Astrocyte (in vitro differentiated cells and primary cell): ENCODE results near the gene LRIF1. TPM values are rescaled to one million over a fixed set of nuclear protein-coding genes. Genes with fewer than 3 reads are reported as not detected.

ENCODE experiments used
- DNase-seq: peaks from one replicate; pipeline ENCODE4 v3.0.0-alpha.2; 2010; ENCODE audit warnings: low read depth
- FAIRE-seq: peaks from 2 replicates; lab custom pipeline; 2011; peaks lifted over from hg19 to GRCh38; lab: Jason Lieb, UNC
- H2AFZ ChIP-seq: 2 replicates; pipeline ENCODE4 v1.6.0; 2012; ENCODE audit warnings: low read depth, low read length, inconsistent platforms
- H3K27ac ChIP-seq: 2 replicates; pipeline ENCODE4 v1.5.1; 2011; ENCODE audit warnings: low read depth, low read length, inconsistent platforms
- H3K27me3 ChIP-seq: 2 replicates; pipeline ENCODE4 v1.6.0; 2011; ENCODE audit warnings: low read length, inconsistent platforms; ENCODE audit not compliant: insufficient read depth
- H3K36me3 ChIP-seq: 2 replicates; pipeline ENCODE4 v1.5.1; 2011; ENCODE audit warnings: low read length, inconsistent platforms; ENCODE audit not compliant: insufficient read depth
- H3K4me1 ChIP-seq: 2 replicates; pipeline ENCODE4 v1.5.1; 2011; ENCODE audit warnings: low read length, inconsistent platforms; ENCODE audit not compliant: insufficient read depth
- H3K4me2 ChIP-seq: 2 replicates; pipeline ENCODE4 v1.6.0; 2012; ENCODE audit warnings: low read length, inconsistent platforms
- H3K4me3 ChIP-seq: 2 replicates; pipeline ENCODE4 v1.5.1; 2011; ENCODE audit warnings: low read depth, mild to moderate bottlenecking, low read length, inconsistent platforms; ENCODE audit not compliant: insufficient read depth
- H3K79me2 ChIP-seq: 2 replicates; pipeline ENCODE4 v1.6.0; 2012; ENCODE audit warnings: mild to moderate bottlenecking, low read length, inconsistent platforms; ENCODE audit not compliant: insufficient read depth
- H3K9ac ChIP-seq: 2 replicates; pipeline ENCODE4 v1.6.0; 2012; ENCODE audit warnings: mild to moderate bottlenecking, low read length, inconsistent platforms
- H3K9me3 ChIP-seq: 2 replicates; pipeline ENCODE4 v1.5.1; 2012; ENCODE audit warnings: low read depth, mild to moderate bottlenecking, low read length, inconsistent platforms; ENCODE audit not compliant: insufficient read depth
- H4K20me1 ChIP-seq: 2 replicates; pipeline ENCODE4 v1.6.0; 2012; ENCODE audit warnings: low read length, inconsistent platforms; ENCODE audit not compliant: insufficient read depth
- H3K27ac Mint-ChIP-seq: one replicate; pipeline ENCODE4 v1.8.0; 2021; ENCODE audit warnings: mild to moderate bottlenecking, mixed read lengths; ENCODE audit not compliant: unreplicated experiment
- H3K27me3 Mint-ChIP-seq: one replicate; pipeline ENCODE4 v1.8.0; 2021; ENCODE audit warnings: low read depth, mixed read lengths; ENCODE audit not compliant: unreplicated experiment
- H3K36me3 Mint-ChIP-seq: one replicate; pipeline ENCODE4 v1.8.0; 2021; ENCODE audit warnings: low read depth, mixed read lengths; ENCODE audit not compliant: unreplicated experiment
- H3K4me1 Mint-ChIP-seq: one replicate; pipeline ENCODE4 v1.8.0; 2021; ENCODE audit warnings: low read depth, mixed read lengths; ENCODE audit not compliant: unreplicated experiment
- H3K4me3 Mint-ChIP-seq: one replicate; pipeline ENCODE4 v1.8.0; 2021; ENCODE audit warnings: mild to moderate bottlenecking, moderate library complexity, mixed read lengths; ENCODE audit not compliant: unreplicated experiment
- H3K9me3 Mint-ChIP-seq: one replicate; pipeline ENCODE4 v1.8.0; 2021; ENCODE audit warnings: mild to moderate bottlenecking, mixed read lengths; ENCODE audit not compliant: unreplicated experiment
- CTCF ChIP-seq: IDR thresholded peaks from 2 replicates; pipeline ENCODE4 v1.5.1; 2011; ENCODE audit warnings: low read depth, mild to moderate bottlenecking, inconsistent platforms, low read length, moderate library complexity; ENCODE audit not compliant: insufficient read depth
- EZH2 ChIP-seq: IDR thresholded peaks from 2 replicates; pipeline ENCODE4 v1.6.1; 2012; ENCODE audit warnings: mild to moderate bottlenecking, low read length, inconsistent platforms; ENCODE audit not compliant: insufficient read depth
- total RNA-seq: library from RNA; stranded (reverse); gene quantifications from 2 replicates; pipeline ENCODE4 v1.2.1, GENCODE V29; 2021

LRIF1 gene
- total RNA-seq, 1 donor from 2014 or later, result 19.4 TPM

GRCh38 chr1:110916274-110916668 is 47.5 kb downstream of the LRIF1 start:
- Histone ChIP-seq H3K36me3 (no peaks in the 10 kb centered on the region), H3K27ac (no peak overlapping the region), H4K20me1 (no peaks in the 10 kb centered on the region), H3K27me3 (no peaks in the 10 kb centered on the region), H3K4me1 (no peaks in the 10 kb centered on the region), H3K9ac (no peak overlapping the region), H3K79me2 (no peaks in the 10 kb centered on the region), H3K4me2 (no peak overlapping the region), H2AFZ (no peak overlapping the region), H3K9me3 (no peaks in the 10 kb centered on the region), H3K4me3 (no peak overlapping the region)
- no peaks in the 10 kb centered on the region for H3K36me3 Mint-ChIP-seq
- no peak overlapping the region for H3K27ac Mint-ChIP-seq
- TF ChIP-seq EZH2 (no peak), CTCF (no peak)
- DNase-seq (no peak), FAIRE-seq (no peak)
- H3K9me3 Mint-ChIP-seq, result peaks cover 3% of the 10 kb centered on the region
- no peak overlapping the region for H3K4me3 Mint-ChIP-seq
- peaks cover 2% of the 10 kb centered on the region for H3K4me1 Mint-ChIP-seq
- H3K27me3 Mint-ChIP-seq, result peaks cover 3% of the 10 kb centered on the region

- H3K4me1 Mint-ChIP-seq, result peaks cover 2% of the 10 kb centered on the region
- TF ChIP-seq CTCF, result no peak
- TF ChIP-seq EZH2, result no peak
- DNase-seq (no peak), FAIRE-seq (no peak)
- Histone ChIP-seq H3K27ac (no peak overlapping the region), H3K79me2 (no peaks in the 10 kb centered on the region), H3K27me3 (no peaks in the 10 kb centered on the region), H3K9me3 (no peaks in the 10 kb centered on the region), H3K9ac (no peak overlapping the region), H3K36me3 (no peaks in the 10 kb centered on the region), H3K4me3 (no peak overlapping the region), H3K4me1 (no peaks in the 10 kb centered on the region), H2AFZ (no peak overlapping the region), H3K4me2 (no peak overlapping the region), H4K20me1 (no peaks in the 10 kb centered on the region)
- no peaks in the 10 kb centered on the region for H3K36me3 Mint-ChIP-seq
- H3K27me3 Mint-ChIP-seq, result peaks cover 3% of the 10 kb centered on the region
- H3K4me3 Mint-ChIP-seq, result no peak overlapping the region
- peaks cover 3% of the 10 kb centered on the region for H3K9me3 Mint-ChIP-seq
- H3K27ac Mint-ChIP-seq, result no peak overlapping the region
These were observed 47.9 kb downstream of the LRIF1 start for GRCh38 chr1:110915804-110916203.

GRCh38 chr1:110914676-110915075 is 49.0 kb downstream of the LRIF1 start:
- Histone ChIP-seq H3K79me2 (no peaks in the 10 kb centered on the region), H3K9me3 (no peaks in the 10 kb centered on the region), H3K9ac (no peak overlapping the region), H3K4me3 (no peak overlapping the region), H2AFZ (no peak overlapping the region), H4K20me1 (no peaks in the 10 kb centered on the region), H3K4me1 (no peaks in the 10 kb centered on the region), H3K27me3 (no peaks in the 10 kb centered on the region), H3K36me3 (no peaks in the 10 kb centered on the region), H3K27ac (no peak overlapping the region), H3K4me2 (no peak overlapping the region)
- TF ChIP-seq CTCF (no peak), EZH2 (no peak)
- H3K27me3 Mint-ChIP-seq, result peaks cover 3% of the 10 kb centered on the region
- FAIRE-seq (no peak), DNase-seq (no peak)
- H3K27ac Mint-ChIP-seq, result no peak overlapping the region
- H3K4me1 Mint-ChIP-seq, result peaks cover 2% of the 10 kb centered on the region
- H3K36me3 Mint-ChIP-seq, result no peaks in the 10 kb centered on the region
- H3K4me3 Mint-ChIP-seq, result no peak overlapping the region
- peaks cover 3% of the 10 kb centered on the region for H3K9me3 Mint-ChIP-seq
